ENCODE measurements around the gene CEP57L1. TPM values are rescaled to one million over a fixed set of nuclear protein-coding genes. Genes with fewer than 3 reads are reported as not detected.

The CEP57L1 gene
- polyA plus RNA-seq, 12 donors, result 12.4 to 39.1 (median 20.7) TPM; not detected in 1

Other genes with a start within 250 kb of the CEP57L1 start
- gene ARMC2, start 247.1 kb upstream of the CEP57L1 start, polyA plus RNA-seq (ENCODE audit: insufficient read length in 12 of 12), result 10 to 100 TPM in 3 of 12 donors, 1 to 10 TPM in 7, not detected in 2; 4.4 to 13.9 (median 8.2) TPM
- 10 to 100 TPM in 11 of 12 donors, not detected in 1; 33.3 to 70.2 (median 51.5) TPM for gene SESN1, start 661 bp upstream of the CEP57L1 start, polyA plus RNA-seq (ENCODE audit: insufficient read length in 12 of 12)